ENCODE measurements around the gene PPP1R14D.

Gene PPP1R14D

DNA sequence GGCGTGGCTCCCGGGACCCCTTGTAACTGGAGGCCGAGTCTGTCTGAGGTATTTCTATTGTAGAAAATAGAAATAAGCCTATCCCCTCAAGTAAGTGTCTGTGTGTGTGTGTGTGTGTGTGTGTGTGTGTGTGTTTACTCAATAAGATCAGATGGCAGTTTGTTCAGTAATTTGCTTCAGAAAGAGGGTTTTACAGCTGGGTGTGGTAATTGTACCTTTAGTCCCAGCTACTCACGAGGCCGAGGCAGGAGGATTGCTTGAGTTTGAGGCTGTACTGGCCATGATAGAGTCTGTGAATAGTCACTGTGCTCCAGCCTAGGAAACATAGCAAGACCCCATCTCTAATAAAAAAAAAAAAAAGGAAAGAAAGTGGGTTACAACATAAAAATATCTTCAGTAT is 24.0 kb upstream of the PPP1R14D start:
- DNase-seq (ENCODE audit: low read depth) = no peak
- H3K4me3 ChIP-seq (ENCODE audit: low read depth, low read length) = no peak overlapping the region
- TF ChIP-seq, protein P1, sequence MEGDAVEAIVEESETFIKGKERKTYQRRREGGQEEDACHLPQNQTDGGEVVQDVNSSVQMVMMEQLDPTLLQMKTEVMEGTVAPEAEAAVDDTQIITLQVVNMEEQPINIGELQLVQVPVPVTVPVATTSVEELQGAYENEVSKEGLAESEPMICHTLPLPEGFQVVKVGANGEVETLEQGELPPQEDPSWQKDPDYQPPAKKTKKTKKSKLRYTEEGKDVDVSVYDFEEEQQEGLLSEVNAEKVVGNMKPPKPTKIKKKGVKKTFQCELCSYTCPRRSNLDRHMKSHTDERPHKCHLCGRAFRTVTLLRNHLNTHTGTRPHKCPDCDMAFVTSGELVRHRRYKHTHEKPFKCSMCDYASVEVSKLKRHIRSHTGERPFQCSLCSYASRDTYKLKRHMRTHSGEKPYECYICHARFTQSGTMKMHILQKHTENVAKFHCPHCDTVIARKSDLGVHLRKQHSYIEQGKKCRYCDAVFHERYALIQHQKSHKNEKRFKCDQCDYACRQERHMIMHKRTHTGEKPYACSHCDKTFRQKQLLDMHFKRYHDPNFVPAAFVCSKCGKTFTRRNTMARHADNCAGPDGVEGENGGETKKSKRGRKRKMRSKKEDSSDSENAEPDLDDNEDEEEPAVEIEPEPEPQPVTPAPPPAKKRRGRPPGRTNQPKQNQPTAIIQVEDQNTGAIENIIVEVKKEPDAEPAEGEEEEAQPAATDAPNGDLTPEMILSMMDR (IDR thresholded peaks at IDR 0.05; ENCODE audit: insufficient read depth, low read depth, low read length, missing control alignments) = no peak

DNA sequence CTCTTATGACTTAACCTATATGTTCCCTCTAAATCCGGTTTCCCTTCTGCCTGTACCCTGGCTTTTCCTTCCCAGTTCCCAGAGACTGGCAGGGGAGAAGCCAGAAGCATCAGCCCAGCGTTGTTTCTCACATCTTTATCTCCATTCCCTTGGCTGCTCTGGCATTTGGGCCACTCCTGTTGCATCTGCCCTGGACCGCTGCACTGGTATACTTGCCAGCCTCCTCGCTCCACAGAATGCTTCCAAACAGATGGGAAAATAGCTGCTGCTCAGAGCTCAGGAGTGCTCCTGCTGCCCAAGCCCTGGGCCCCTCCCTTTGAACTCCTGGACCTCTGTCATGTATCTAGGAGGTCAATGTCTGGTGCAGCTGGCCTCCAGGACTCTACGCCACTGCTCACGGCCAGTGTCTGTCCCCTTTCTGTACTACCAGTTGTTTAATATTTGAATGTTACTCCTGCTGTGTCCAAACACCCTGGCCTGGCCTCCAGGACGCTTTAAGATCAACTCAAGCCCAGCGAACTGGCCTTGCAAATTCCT is 22.1 kb upstream of the PPP1R14D start:
- TF ChIP-seq, protein P1 (IDR thresholded peaks at IDR 0.05; ENCODE audit: insufficient read depth, low read depth, low read length, missing control alignments) = no peak
- DNase-seq (ENCODE audit: low read depth) = no peak
- H3K4me3 ChIP-seq (ENCODE audit: low read depth, low read length) = no peak overlapping the region

DNA sequence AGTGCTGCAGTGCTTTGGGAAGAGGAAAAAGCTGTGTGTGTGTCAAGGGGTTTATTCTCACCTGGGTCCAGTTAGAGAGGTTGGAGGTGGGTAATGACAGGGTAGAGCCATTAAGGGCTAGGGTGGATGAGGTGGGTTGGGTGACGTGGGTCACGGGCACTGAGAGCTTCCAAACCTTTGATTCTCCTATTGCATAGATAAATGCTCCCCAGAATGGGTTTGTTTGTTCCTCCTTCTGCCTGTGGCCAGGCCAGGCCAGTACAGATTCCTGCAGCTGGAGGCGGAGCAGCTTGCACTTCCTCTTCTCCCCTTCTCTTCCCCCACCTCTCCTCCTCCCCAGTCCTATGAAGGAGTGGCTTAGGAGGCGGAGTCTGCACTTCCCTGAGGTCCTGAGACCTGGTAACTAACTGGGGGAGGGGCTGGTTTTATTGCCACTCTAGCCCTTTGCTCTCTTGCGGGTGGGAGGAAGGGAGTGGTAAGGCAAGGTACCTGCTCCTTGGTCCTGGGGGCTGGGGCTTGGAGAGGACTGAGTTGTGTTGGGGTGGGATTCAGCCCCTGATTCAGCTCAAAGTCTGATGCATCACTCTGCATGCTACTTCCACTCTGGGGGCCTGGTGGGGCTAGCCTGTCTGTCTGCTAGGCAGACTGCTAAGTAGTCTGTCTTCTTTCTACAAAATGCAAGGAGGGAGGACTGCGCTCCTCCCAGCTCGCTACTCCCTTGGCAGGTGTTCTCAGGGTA is 18.9 kb upstream of the PPP1R14D start:
- DNase-seq (ENCODE audit: low read depth) = peak; percentile 66
- no peak overlapping the region for H3K4me3 ChIP-seq (ENCODE audit: low read depth, low read length)
- TF ChIP-seq, protein P1 (IDR thresholded peaks at IDR 0.05; ENCODE audit: insufficient read depth, low read depth, low read length, missing control alignments) = no peak

DNA sequence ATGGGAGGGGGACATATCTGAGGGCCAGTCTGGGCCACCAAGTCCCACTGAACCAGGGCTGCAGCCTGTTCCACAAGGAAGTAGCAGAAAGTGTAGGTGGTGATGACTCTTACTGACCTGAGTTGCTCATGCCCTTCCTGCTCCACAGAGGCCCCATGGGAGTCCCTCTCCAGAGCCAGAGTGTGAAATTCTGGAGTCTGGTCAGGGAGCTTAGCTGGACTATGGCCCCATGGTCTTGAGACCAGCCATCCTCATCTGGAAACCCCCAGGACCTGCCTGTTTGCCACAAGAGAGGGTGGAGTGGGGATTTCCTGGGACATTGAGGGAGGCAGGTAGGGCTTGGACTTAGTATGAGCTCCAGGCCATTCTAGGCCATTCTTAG is 18.3 kb upstream of the PPP1R14D start:
- peak; percentile 38 for DNase-seq (ENCODE audit: low read depth)
- no peak overlapping the region for H3K4me3 ChIP-seq (ENCODE audit: low read depth, low read length)
- TF ChIP-seq, protein P1 (IDR thresholded peaks at IDR 0.05; ENCODE audit: insufficient read depth, low read depth, low read length, missing control alignments) = no peak

DNA sequence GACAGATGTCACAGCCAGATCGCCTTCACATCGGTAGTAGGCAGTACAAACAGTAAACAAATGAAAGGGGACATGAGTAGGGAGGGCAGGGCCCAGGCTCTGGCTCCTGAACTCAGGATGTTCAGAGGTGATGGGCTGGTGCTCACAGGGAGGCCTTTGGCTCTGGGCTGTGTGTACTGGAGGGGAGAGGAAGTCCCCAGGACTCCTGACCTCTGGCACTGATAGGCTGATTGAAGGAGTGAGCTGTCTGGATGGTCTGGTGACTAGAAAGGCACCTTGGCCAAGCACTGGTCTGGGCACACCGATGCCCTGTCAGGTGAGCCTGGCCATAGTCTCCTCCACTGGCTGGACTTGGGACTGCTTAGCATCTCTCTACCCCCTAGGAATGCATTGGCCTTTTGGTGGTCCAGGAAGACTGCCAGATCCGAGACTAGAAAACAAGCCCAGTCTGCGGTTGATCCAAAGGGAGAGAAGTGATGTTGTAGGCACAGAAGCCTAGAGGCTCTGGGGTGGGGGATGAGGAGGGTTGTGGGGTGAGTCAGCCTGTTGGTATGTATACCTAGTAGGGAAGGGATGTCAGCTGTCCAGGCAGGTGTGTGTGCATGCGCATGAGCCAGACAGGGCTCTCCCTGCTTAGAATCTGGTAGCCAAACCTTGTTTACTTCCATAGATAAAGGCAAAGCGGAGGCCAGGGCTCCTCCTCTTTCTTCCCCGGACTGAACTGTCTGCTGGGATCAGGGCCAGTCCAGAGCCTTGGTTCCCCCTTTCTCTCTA is 17.2 kb upstream of the PPP1R14D start:
- TF ChIP-seq, protein P1 (IDR thresholded peaks at IDR 0.05; ENCODE audit: insufficient read depth, low read depth, low read length, missing control alignments) = no peak
- H3K4me3 ChIP-seq (ENCODE audit: low read depth, low read length) = no peak overlapping the region
- DNase-seq (ENCODE audit: low read depth) = no peak

GRCh38 chr15:40845036-40845435 is 16.5 kb upstream of the PPP1R14D start:
- H3K4me3 ChIP-seq (ENCODE audit: low read depth, low read length) = peak overlapping the region; percentile 54
- DNase-seq (ENCODE audit: low read depth) = no peak
- TF ChIP-seq, protein P1 (IDR thresholded peaks at IDR 0.05; ENCODE audit: insufficient read depth, low read depth, low read length, missing control alignments) = no peak

All from GM12865 (cell line).